ENCODE measurements around the gene AP5S1. TPM values are rescaled to one million over a fixed set of nuclear protein-coding genes. Genes with fewer than 3 reads are reported as not detected.

Gene AP5S1
- total RNA-seq, 1 experiment from 2014 or later, result 18.3 TPM

DNA sequence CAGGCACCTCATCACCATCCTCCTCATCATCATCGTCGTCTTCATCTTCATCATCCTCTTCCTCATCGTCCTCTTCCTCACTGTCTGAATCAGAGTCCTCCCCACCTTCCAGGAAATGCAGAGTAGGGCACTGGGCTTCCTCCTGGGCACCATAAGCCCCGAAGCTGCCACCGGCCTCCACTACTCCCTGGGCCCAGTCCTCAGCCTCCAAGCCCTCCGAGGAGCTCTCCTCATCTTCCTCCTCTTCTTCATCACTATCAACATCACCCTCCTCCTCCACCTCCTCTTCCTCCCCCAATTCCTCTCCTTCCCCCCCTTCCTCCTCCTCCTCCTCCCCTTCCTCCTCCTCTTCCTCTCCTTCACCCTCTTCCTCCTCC is 35.5 kb upstream of the AP5S1 start:
- TF ChIP-seq, protein P1, sequence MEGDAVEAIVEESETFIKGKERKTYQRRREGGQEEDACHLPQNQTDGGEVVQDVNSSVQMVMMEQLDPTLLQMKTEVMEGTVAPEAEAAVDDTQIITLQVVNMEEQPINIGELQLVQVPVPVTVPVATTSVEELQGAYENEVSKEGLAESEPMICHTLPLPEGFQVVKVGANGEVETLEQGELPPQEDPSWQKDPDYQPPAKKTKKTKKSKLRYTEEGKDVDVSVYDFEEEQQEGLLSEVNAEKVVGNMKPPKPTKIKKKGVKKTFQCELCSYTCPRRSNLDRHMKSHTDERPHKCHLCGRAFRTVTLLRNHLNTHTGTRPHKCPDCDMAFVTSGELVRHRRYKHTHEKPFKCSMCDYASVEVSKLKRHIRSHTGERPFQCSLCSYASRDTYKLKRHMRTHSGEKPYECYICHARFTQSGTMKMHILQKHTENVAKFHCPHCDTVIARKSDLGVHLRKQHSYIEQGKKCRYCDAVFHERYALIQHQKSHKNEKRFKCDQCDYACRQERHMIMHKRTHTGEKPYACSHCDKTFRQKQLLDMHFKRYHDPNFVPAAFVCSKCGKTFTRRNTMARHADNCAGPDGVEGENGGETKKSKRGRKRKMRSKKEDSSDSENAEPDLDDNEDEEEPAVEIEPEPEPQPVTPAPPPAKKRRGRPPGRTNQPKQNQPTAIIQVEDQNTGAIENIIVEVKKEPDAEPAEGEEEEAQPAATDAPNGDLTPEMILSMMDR (conservative IDR thresholded peaks at IDR 0.05), result no peak
- TF ChIP-seq EZH2 (IDR thresholded peaks at IDR 0.05; ENCODE audit: low read depth), result no peak
- Histone ChIP-seq H3K36me3 (ENCODE audit: low read depth) (no peaks in the 10 kb centered on the region), H3F3A (ENCODE audit: insufficient read depth, low read depth) (peaks cover 24% of the 10 kb centered on the region), H3K79me2 (ENCODE audit: low read depth) (peaks cover 34% of the 10 kb centered on the region), H3K4me3 (peak overlapping the region; percentile 68; the same call in 1 of the 2 replicates), H3K27ac (no peak overlapping the region), H3K4me1 (replicated peaks; ENCODE audit: insufficient read depth) (peaks cover 42% of the 10 kb centered on the region), H3K9me2 (ENCODE audit: insufficient read depth) (no peaks in the 10 kb centered on the region), H2AFZ (no peak overlapping the region), H3K9me3 (ENCODE audit: insufficient read depth, low read depth) (no peaks in the 10 kb centered on the region), H4K20me1 (ENCODE audit: insufficient read depth) (peaks cover 38% of the 10 kb centered on the region), H3K4me2 (peak overlapping the region; percentile 97), H3K27me3 (ENCODE audit: insufficient read depth, low read depth) (no peaks in the 10 kb centered on the region)
- CTCF ChIA-PET, result no interaction called here
- intact Hi-C loops (cut with micrococcal nuclease; ENCODE audit: unreplicated experiment), result loop anchor here (5.0 to 10.0 kb wide), 3 partner anchors 108 to 320 kb away; partner anchors contain the start of gene RNF24
- no TSS peak for BruUV-seq (replicated peaks)
- POLR2A ChIA-PET (ENCODE audit: unreplicated experiment), result no interaction called here
- no peak for DNase-seq

DNA sequence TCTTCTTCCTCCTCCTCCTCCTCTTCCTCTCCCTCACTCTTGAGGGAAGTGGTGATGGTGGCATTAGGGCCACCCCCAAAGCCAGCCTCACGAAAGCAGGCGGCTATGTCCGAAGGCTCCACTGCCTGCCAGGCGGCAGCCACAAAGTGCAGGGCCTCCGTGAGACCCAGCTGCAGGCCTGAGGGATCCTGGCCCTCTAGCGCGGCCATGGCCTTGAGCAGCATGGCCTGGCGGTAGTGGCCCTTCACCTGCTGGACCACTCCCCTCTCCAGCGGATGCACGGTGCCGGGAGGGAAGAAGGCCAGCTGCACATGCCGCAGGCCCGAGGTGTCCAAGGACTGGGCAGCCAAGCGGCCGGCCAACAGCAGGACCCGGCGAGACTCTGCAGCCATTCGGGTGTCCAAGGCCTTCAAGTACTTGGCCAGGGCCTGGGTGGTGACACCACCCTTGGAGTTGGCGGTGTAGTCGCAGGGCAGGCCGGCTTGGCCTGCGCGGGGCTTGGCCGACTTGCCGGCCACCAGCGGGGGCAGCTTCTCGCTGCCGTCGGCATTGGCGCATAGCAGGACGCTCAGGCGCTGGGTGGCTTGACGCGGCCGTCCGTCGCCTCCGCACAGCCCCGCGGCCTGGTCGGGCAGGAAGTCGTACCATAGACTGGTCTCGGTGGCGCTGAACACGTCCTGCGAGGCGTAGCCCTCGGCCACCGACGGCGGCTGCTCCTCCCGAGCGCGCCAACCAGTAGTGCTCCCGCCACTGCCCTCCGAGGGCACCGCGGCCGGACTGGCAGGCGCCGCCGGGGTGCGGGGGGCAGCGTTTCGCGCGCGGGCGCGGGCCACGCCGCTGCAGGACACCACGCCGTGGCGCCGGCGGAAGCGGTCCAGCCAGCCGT is 34.9 kb upstream of the AP5S1 start:
- no peaks in the 10 kb centered on the region for H3K27me3 ChIP-seq (ENCODE audit: insufficient read depth, low read depth)
- BruUV-seq (replicated peaks), result TSS peak; percentile 31
- H3K36me3 ChIP-seq (ENCODE audit: low read depth), result no peaks in the 10 kb centered on the region
- no peak for TF ChIP-seq EZH2 (IDR thresholded peaks at IDR 0.05; ENCODE audit: low read depth)
- TF ChIP-seq, protein P1 (conservative IDR thresholded peaks at IDR 0.05), result no peak
- intact Hi-C loops (cut with micrococcal nuclease; ENCODE audit: unreplicated experiment), result loop anchor here (1.0 to 10.0 kb wide), 5 partner anchors 35 to 319 kb away; partner anchors contain the start of genes AP5S1, MAVS and RNF24
- ChIA-PET POLR2A (ENCODE audit: unreplicated experiment) (interaction anchor here (0.6 kb wide), 1 partner anchor 99 kb away, joined by 4 read pairs; no protein-coding TSS in a partner anchor), CTCF (interaction anchor here (0.6 to 2.1 kb wide), 3 partner anchors 17 to 35 kb away, joined by 3 to 6 read pairs (median 5); partner anchors contain the start of gene AP5S1)
- H3K79me2 ChIP-seq (ENCODE audit: low read depth), result peaks cover 34% of the 10 kb centered on the region
- no peaks in the 10 kb centered on the region for H3K9me3 ChIP-seq (ENCODE audit: insufficient read depth, low read depth)
- H3K4me2 ChIP-seq, result peak overlapping the region; percentile 97
- H3K4me1 ChIP-seq (replicated peaks; ENCODE audit: insufficient read depth), result peaks cover 40% of the 10 kb centered on the region
- no peak overlapping the region for H3K27ac ChIP-seq
- H3K9me2 ChIP-seq (ENCODE audit: insufficient read depth), result no peaks in the 10 kb centered on the region
- H3K4me3 ChIP-seq, result peak overlapping the region; percentile 68
- H4K20me1 ChIP-seq (ENCODE audit: insufficient read depth), result peaks cover 38% of the 10 kb centered on the region
- H2AFZ ChIP-seq, result no peak overlapping the region
- H3F3A ChIP-seq (ENCODE audit: insufficient read depth, low read depth), result peaks cover 24% of the 10 kb centered on the region
- peak in 1 of 2 experiments; percentile 22 for DNase-seq

DNA sequence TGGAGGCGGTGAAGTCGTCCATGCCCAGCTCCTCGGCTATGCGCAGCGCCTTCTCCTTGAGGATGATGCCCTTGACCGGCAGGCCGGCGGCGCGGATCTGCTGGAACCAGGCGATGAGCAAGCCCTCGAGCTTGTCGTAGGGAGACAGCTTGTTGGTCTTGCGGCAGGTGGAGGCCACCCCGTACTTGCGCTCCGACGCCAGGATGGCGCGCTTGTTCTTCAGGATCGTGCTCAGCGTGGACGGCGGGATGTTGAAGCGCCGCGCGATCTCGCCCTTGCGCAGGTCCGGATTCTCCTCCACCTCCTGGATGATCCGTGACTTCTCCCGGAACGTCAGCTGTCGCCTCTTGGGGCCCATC is 34.2 kb upstream of the AP5S1 start:
- Histone ChIP-seq H3K79me2 (ENCODE audit: low read depth) (peaks cover 34% of the 10 kb centered on the region), H3K27ac (no peak overlapping the region), H3K36me3 (ENCODE audit: low read depth) (no peaks in the 10 kb centered on the region), H3K4me2 (peak overlapping the region; percentile 97), H3F3A (ENCODE audit: insufficient read depth, low read depth) (peaks cover 24% of the 10 kb centered on the region), H3K4me1 (replicated peaks; ENCODE audit: insufficient read depth) (peaks cover 36% of the 10 kb centered on the region), H2AFZ (no peak overlapping the region; the same call in 1 of the 2 replicates), H4K20me1 (ENCODE audit: insufficient read depth) (peaks cover 38% of the 10 kb centered on the region), H3K9me3 (ENCODE audit: insufficient read depth, low read depth) (no peaks in the 10 kb centered on the region), H3K4me3 (peak overlapping the region; percentile 68), H3K9me2 (ENCODE audit: insufficient read depth) (no peaks in the 10 kb centered on the region), H3K27me3 (ENCODE audit: insufficient read depth, low read depth) (no peaks in the 10 kb centered on the region)
- POLR2A ChIA-PET (ENCODE audit: unreplicated experiment), result interaction anchor here (0.6 to 1.0 kb wide), 4 partner anchors 9 to 98 kb away, joined by 3 to 7 read pairs (median 4); no protein-coding TSS in a partner anchor
- DNase-seq, result peak; percentile 51 to 53
- intact Hi-C loops (cut with micrococcal nuclease; ENCODE audit: unreplicated experiment), result loop anchor here (1.0 to 10.0 kb wide), 5 partner anchors 34 to 319 kb away; partner anchors contain the start of genes AP5S1, MAVS and RNF24
- no TSS peak for BruUV-seq (replicated peaks)
- no peak for TF ChIP-seq EZH2 (IDR thresholded peaks at IDR 0.05; ENCODE audit: low read depth)
- TF ChIP-seq, protein P1 (conservative IDR thresholded peaks at IDR 0.05), result no peak
- CTCF ChIA-PET, result interaction anchor here (0.6 to 2.1 kb wide), 3 partner anchors 17 to 35 kb away, joined by 3 to 6 read pairs (median 5); partner anchors contain the start of gene AP5S1

Measured in PC-9 (cell line).